ENCODE measurements around the gene EPHA3. TPM values are rescaled to one million over a fixed set of nuclear protein-coding genes. Genes with fewer than 3 reads are reported as not detected.

Gene EPHA3
- total RNA-seq, 2 donors from 2014 or later = 0.15 to 0.18 TPM

DNA sequence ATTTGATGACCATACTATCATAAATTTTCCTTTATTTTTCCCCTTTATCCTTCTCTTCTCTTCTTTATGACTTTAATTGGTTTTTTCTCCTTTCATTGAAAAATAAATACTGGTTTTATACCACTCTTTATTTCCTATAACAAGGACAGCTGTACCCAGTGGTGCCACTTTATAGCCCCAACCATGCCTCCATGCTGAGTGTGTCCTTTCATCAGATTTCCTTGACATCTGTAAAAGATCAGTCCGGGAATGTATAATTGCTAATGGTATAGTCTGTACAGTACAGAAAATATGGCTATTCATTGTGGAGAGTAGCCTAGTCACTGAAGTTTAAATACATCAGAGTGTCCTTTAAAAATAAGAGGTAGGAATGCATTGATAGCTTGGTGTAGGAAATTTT, 74.6 kb downstream of the EPHA3 start:
- Mint-ChIP-seq H3K27ac (no peak overlapping the region), H3K27me3 (ENCODE audit: insufficient read depth) (no peaks in the 10 kb centered on the region), H3K9me3 (no peaks in the 10 kb centered on the region), H3K36me3 (ENCODE audit: low read depth) (no peaks in the 10 kb centered on the region), H3K4me3 (no peak overlapping the region), H3K4me1 (peaks cover 17% of the 10 kb centered on the region)
- Histone ChIP-seq H3K27me3 (ENCODE audit: control insufficient read depth, insufficient read depth, low read length, poor library complexity, severe bottlenecking) (no peaks in the 10 kb centered on the region), H3K27ac (ENCODE audit: low read depth, low read length) (no peak overlapping the region), H3K9ac (ENCODE audit: extremely low read depth, low read length, poor library complexity, severe bottlenecking) (no peak overlapping the region), H3K4me1 (ENCODE audit: control insufficient read depth, insufficient read depth, low read length) (peaks cover 3% of the 10 kb centered on the region), H3K36me3 (ENCODE audit: control insufficient read depth, insufficient read depth, low read length) (no peaks in the 10 kb centered on the region), H3K9me3 (ENCODE audit: control insufficient read depth, low read length) (no peaks in the 10 kb centered on the region), H3K4me3 (ENCODE audit: low read length) (no peak overlapping the region)
- 90 to 97% methylated on average over 1 of the region's 1 CpG for WGBS, 2 experiments (ENCODE audit: insufficient coverage in 1 of 2, insufficient read length in 1 of 2)
- TF ChIP-seq, protein P1, sequence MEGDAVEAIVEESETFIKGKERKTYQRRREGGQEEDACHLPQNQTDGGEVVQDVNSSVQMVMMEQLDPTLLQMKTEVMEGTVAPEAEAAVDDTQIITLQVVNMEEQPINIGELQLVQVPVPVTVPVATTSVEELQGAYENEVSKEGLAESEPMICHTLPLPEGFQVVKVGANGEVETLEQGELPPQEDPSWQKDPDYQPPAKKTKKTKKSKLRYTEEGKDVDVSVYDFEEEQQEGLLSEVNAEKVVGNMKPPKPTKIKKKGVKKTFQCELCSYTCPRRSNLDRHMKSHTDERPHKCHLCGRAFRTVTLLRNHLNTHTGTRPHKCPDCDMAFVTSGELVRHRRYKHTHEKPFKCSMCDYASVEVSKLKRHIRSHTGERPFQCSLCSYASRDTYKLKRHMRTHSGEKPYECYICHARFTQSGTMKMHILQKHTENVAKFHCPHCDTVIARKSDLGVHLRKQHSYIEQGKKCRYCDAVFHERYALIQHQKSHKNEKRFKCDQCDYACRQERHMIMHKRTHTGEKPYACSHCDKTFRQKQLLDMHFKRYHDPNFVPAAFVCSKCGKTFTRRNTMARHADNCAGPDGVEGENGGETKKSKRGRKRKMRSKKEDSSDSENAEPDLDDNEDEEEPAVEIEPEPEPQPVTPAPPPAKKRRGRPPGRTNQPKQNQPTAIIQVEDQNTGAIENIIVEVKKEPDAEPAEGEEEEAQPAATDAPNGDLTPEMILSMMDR (conservative IDR thresholded peaks at IDR 0.05) = no peak
- no peak for DNase-seq

DNA sequence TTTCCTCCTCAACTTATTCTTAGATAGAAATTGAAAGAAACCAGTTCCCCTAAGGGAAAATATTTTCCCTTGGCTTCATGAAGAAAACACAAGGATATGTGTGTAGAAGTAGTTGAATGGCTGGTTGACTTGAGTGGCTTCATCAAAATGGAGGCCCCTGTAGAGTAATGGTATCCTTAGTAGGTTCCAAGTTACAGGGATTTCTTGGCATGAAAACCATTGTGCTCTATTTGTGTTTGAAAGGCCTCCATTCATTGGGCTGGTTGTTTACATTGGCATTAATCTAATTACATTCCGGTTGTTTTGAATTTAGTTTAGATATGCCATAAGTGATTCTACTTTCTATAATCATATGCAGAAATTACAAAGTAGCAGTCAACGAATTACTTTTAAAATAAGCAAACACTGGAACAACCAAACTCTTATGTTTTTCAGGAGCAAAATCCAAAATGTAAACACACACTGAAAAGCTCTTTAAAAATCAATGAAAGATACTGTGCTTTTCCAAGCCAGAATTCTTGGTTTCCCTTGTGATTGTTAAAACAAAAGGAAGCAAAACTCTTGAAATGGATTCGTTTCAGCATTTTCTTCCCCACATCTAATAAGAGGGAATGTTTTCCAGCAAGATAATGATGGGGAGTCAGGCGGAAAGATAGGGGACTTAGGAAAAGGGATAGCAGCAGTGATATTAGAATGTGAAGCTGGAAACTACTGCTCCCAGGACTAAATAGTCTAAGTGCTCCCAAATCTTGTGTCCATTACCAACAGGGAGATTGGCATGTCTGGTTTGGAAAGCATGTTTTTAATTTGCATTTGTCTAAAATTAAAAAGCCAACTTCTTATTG, 77.0 kb downstream of the EPHA3 start:
- H3K4me1 ChIP-seq (ENCODE audit: control insufficient read depth, insufficient read depth, low read length) = peaks cover 3% of the 10 kb centered on the region
- TF ChIP-seq, protein P1 (conservative IDR thresholded peaks at IDR 0.05) = no peak
- Mint-ChIP-seq H3K4me3 (no peak overlapping the region), H3K36me3 (ENCODE audit: low read depth) (no peaks in the 10 kb centered on the region), H3K27ac (no peak overlapping the region), H3K4me1 (peaks cover 14% of the 10 kb centered on the region), H3K27me3 (ENCODE audit: insufficient read depth) (no peaks in the 10 kb centered on the region), H3K9me3 (no peaks in the 10 kb centered on the region)
- H3K4me3 ChIP-seq (ENCODE audit: low read length) = no peak overlapping the region
- H3K27me3 ChIP-seq (ENCODE audit: control insufficient read depth, insufficient read depth, low read length, poor library complexity, severe bottlenecking) = no peaks in the 10 kb centered on the region
- DNase-seq = no peak
- 73 to 100% methylated on average over 1 to 4 of the region's 4 CpGs for WGBS, 2 experiments (ENCODE audit: insufficient coverage in 1 of 2, insufficient read length in 1 of 2)
- no peaks in the 10 kb centered on the region for H3K9me3 ChIP-seq (ENCODE audit: control insufficient read depth, low read length)
- no peak overlapping the region for H3K27ac ChIP-seq (ENCODE audit: low read depth, low read length)
- H3K9ac ChIP-seq (ENCODE audit: extremely low read depth, low read length, poor library complexity, severe bottlenecking) = no peak overlapping the region
- no peaks in the 10 kb centered on the region for H3K36me3 ChIP-seq (ENCODE audit: control insufficient read depth, insufficient read depth, low read length)

DNA sequence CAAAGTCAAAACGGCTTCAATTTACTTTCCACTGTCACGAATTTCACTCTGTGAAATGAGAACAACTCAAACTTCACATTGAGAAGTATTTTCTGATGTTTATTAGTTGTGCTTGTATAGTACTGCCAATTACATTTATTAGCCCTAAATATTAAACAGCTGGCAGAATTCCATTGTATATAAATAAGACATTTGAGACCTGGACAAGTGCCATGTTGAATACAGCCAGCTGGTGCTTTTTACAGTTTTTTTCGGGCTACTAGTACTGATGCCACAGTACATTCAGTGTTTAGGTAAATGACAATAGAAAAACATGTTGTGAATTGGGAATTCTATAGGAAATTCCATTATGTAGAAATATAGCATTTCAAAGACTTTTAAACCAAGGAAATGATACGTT, 79.0 kb downstream of the EPHA3 start:
- no peaks in the 10 kb centered on the region for H3K9me3 Mint-ChIP-seq
- peaks cover 10% of the 10 kb centered on the region for H3K4me1 Mint-ChIP-seq
- peaks cover 3% of the 10 kb centered on the region for H3K4me1 ChIP-seq (ENCODE audit: control insufficient read depth, insufficient read depth, low read length)
- H3K36me3 ChIP-seq (ENCODE audit: control insufficient read depth, insufficient read depth, low read length) = no peaks in the 10 kb centered on the region
- TF ChIP-seq, protein P1 (conservative IDR thresholded peaks at IDR 0.05) = no peak
- H3K36me3 Mint-ChIP-seq (ENCODE audit: low read depth) = no peaks in the 10 kb centered on the region
- no peaks in the 10 kb centered on the region for H3K27me3 ChIP-seq (ENCODE audit: control insufficient read depth, insufficient read depth, low read length, poor library complexity, severe bottlenecking)
- no peak overlapping the region for H3K9ac ChIP-seq (ENCODE audit: extremely low read depth, low read length, poor library complexity, severe bottlenecking)
- no peaks in the 10 kb centered on the region for H3K9me3 ChIP-seq (ENCODE audit: control insufficient read depth, low read length)
- no peak overlapping the region for H3K27ac Mint-ChIP-seq
- no peak overlapping the region for H3K4me3 ChIP-seq (ENCODE audit: low read length)
- no peak for DNase-seq
- WGBS, 2 experiments (ENCODE audit: insufficient coverage in 1 of 2, insufficient read length in 1 of 2) = 91 to 100% methylated on average over 2 to 4 of the region's 4 CpGs
- H3K27ac ChIP-seq (ENCODE audit: low read depth, low read length) = no peak overlapping the region
- H3K4me3 Mint-ChIP-seq = no peak overlapping the region
- H3K27me3 Mint-ChIP-seq (ENCODE audit: insufficient read depth) = no peaks in the 10 kb centered on the region
